Measurements from ENCODE around the gene CNIH2.

GRCh38 chr11:66317322-66317722, 39.3 kb downstream of the CNIH2 start:
- TF ChIP-seq CTCF (IDR thresholded peaks at IDR 0.05 in 4 of 5, conservative IDR thresholded peaks at IDR 0.05 in 1 of 5) (no peak), POLR2A (IDR thresholded peaks at IDR 0.05) (no peak)

Measured in gastrocnemius medialis (tissue), 4 donors.